B cell (primary cell): ENCODE data around the gene AOC1. TPM values are rescaled to one million over a fixed set of nuclear protein-coding genes. Genes with fewer than 3 reads are reported as not detected.

ENCODE experiments used
- ATAC-seq: fragments of 200-7000 bp; cut with Tn5 transposase; one replicate; pipeline ENCODE4 v1.10.0; 2021; ENCODE audit warnings: low read depth, mild to moderate bottlenecking, moderate number of reproducible peaks, moderate library complexity
- CTCF ChIA-PET: fragments of 350-600 bp; sonication (Branson Sonifier 250); formaldehyde crosslinking; loops from one replicate; lab custom pipeline; 2021; ENCODE audit warnings: antibody characterized with exemption, inconsistent platforms; lab: Charles Lee
- POLR2A ChIA-PET: fragments of 350-600 bp; sonication (Branson Sonifier 250); formaldehyde crosslinking; loops from one replicate; lab custom pipeline; 2021; ENCODE audit warnings: antibody characterized with exemption; lab: Charles Lee
- DNase-seq: peaks from one replicate; pipeline ENCODE4 v3.0.0; 2013
- H2AFZ ChIP-seq: 2 replicates; pipeline ENCODE4 v1.6.1; 2012; ENCODE audit warnings: mild to moderate bottlenecking, low read depth, low read length; ENCODE audit not compliant: insufficient read depth, poor library complexity, severe bottlenecking
- H3K27ac ChIP-seq, 2 donors: 1 replicate in 1 of 2; 2 replicates in 1 of 2; pipeline ENCODE4 v1.5.1; 2012 to 2013; ENCODE audit warnings: low read length in 2 of 2, mild to moderate bottlenecking in 2 of 2, moderate library complexity in 1 of 2
- H3K27me3 ChIP-seq, 4 experiments: fragments of 200-600 bp in 1 of 4; sonication (generic) in 1 of 4; replicated peaks in 1 of 4; 1 replicate in 2 of 4; 2 replicates in 2 of 4; pipeline versions ENCODE4 v1.6.1 to v1.7.0; 2013 to 2016; ENCODE audit warnings: low read length in 3 of 4, mild to moderate bottlenecking in 2 of 4, mixed read lengths in 1 of 4, moderate library complexity in 1 of 4; ENCODE audit not compliant: insufficient read depth in 4 of 4, control insufficient read depth in 3 of 4; ENCODE audit errors: control extremely low read depth in 1 of 4
- H3K36me3 ChIP-seq, 2 experiments: replicated peaks in 1 of 2; 1 replicate in 1 of 2; 2 replicates in 1 of 2; pipeline versions ENCODE4 v1.6.1 to v1.7.1; 2013; ENCODE audit warnings: low read length in 1 of 2; ENCODE audit not compliant: insufficient read depth in 2 of 2, control insufficient read depth in 1 of 2; ENCODE audit errors: control extremely low read depth in 1 of 2, extremely low read depth in 1 of 2
- H3K4me1 ChIP-seq, 2 donors: fragments of 200-600 bp in 1 of 2; sonication (generic) in 1 of 2; 1 replicate in 1 of 2; 2 replicates in 1 of 2; pipeline versions ENCODE4 v1.5.1 to v1.6.1; 2013 to 2017; ENCODE audit warnings: low read length in 2 of 2; ENCODE audit not compliant: control insufficient read depth in 2 of 2, insufficient read depth in 2 of 2
- H3K4me2 ChIP-seq: replicated peaks from 2 replicates; pipeline ENCODE3; 2012; ENCODE audit warnings: mild to moderate bottlenecking, low read depth, low read length; ENCODE audit not compliant: poor library complexity, severe bottlenecking
- H3K4me3 ChIP-seq, 5 experiments: fragments of 200-600 bp in 1 of 5; sonication (generic) in 1 of 5; 1 replicate in 3 of 5; 2 replicates in 2 of 5; pipeline versions ENCODE4 v1.5.1 to v1.7.0; 2011 to 2016; ENCODE audit warnings: low read length in 4 of 5, mild to moderate bottlenecking in 4 of 5, low read depth in 2 of 5, control low read depth in 1 of 5, moderate library complexity in 1 of 5; ENCODE audit not compliant: insufficient read depth in 1 of 5; ENCODE audit errors: control extremely low read depth in 1 of 5, extremely low read depth in 1 of 5
- H3K79me2 ChIP-seq: fragments of 200-600 bp; sonication (generic); one replicate; pipeline ENCODE4 v1.6.0; 2016; ENCODE audit warnings: low read length; ENCODE audit not compliant: control insufficient read depth, insufficient read depth
- H3K9ac ChIP-seq: fragments of 200-600 bp; sonication (generic); 2 replicates; pipeline ENCODE4 v1.6.1; 2017; ENCODE audit warnings: mild to moderate bottlenecking, low read length, moderate library complexity
- H3K9me3 ChIP-seq, 3 donors: one replicate each; pipeline versions ENCODE4 v1.6.1 to v1.7.1; 2013; ENCODE audit warnings: low read length in 2 of 3; ENCODE audit not compliant: control insufficient read depth in 2 of 3, insufficient read depth in 1 of 3; ENCODE audit errors: control extremely low read depth in 1 of 3
- H4K20me1 ChIP-seq: 2 replicates; pipeline ENCODE4 v1.6.0; 2012; ENCODE audit warnings: mild to moderate bottlenecking, low read length; ENCODE audit not compliant: insufficient read depth, control insufficient read depth, poor library complexity, severe bottlenecking
- H3K27ac Mint-ChIP-seq: one replicate; pipeline ENCODE4 v1.8.0; 2021; ENCODE audit warnings: mixed read lengths
- H3K27me3 Mint-ChIP-seq: one replicate; pipeline ENCODE4 v1.8.0; 2021; ENCODE audit warnings: mixed read lengths
- H3K4me1 Mint-ChIP-seq: one replicate; pipeline ENCODE4 v1.8.0; 2021; ENCODE audit warnings: mixed read lengths
- H3K4me3 Mint-ChIP-seq: one replicate; pipeline ENCODE4 v1.8.0; 2021; ENCODE audit warnings: mixed read lengths
- H3K9me3 Mint-ChIP-seq: one replicate; pipeline ENCODE4 v1.8.0; 2022; ENCODE audit warnings: mixed read lengths; ENCODE audit not compliant: insufficient read depth
- EZH2 ChIP-seq: IDR thresholded peaks from 2 replicates; pipeline ENCODE4 v1.6.1; 2012; ENCODE audit warnings: borderline replicate concordance, low read depth, mild to moderate bottlenecking, moderate library complexity, low read length; ENCODE audit not compliant: insufficient read depth, poor library complexity, severe bottlenecking
- WGBS: methylation state at CpG from one replicate; pipeline ENCODE4 v1.1.5; 2013; ENCODE audit warnings: missing lambda C conversion rate; ENCODE audit not compliant: insufficient coverage; 5-methylcytosine and 5-hydroxymethylcytosine counted together
- intact Hi-C: fragments of 100-400 bp; cut with micrococcal nuclease; formaldehyde crosslinking; loops from one replicate; pipeline ENCODE4 v1.10.0; 2022
- polyA plus RNA-seq: library from polyadenylated mRNA; depleted of rRNA; stranded (reverse); fragments of >200 nt; gene quantifications from 2 replicates; pipeline ENCODE4 v1.2.3, GENCODE V29; 2012
- total RNA-seq, 2 donors: library from RNA; stranded (reverse); fragments of 120-200 nt in 1 of 2; gene quantifications; 1 replicate in 1 of 2; 2 replicates in 1 of 2; pipeline versions ENCODE4 v1.2.3 to v1.2.4, GENCODE V29; 2013 to 2022
- TF ChIP-seq, protein P1 (sequence below): fragments of 200-600 bp; IDR thresholded peaks from one replicate; pipeline ENCODE4 v1.8.0; 2022; ENCODE audit warnings: antibody characterized with exemption, mild to moderate bottlenecking

The AOC1 gene
- total and polyA plus RNA-seq, 2 donors (not counting 1 experiment from before 2014, with no cell fraction given) = 0.07 TPM; not detected in 1

- Histone ChIP-seq H3K27me3 (peaks cover 0 to 3% (median 0%) of the 10 kb centered on the region in 4 experiments), H3K4me2 (no peak overlapping the region), H3K79me2 (no peaks in the 10 kb centered on the region), H3K27ac (no peak overlapping the region), H3K36me3 (no peaks in the 10 kb centered on the region), H3K9me3 (peaks cover 0 to 3% (median 0%) of the 10 kb centered on the region in 3 donors), H2AFZ (no peak overlapping the region), H3K4me1 (no peaks in the 10 kb centered on the region), H3K9ac (no peak overlapping the region), H3K4me3 (no peak overlapping the region), H4K20me1 (no peaks in the 10 kb centered on the region)
- ChIA-PET CTCF (no interaction called here), POLR2A (no interaction called here)
- Mint-ChIP-seq H3K27ac (no peak overlapping the region), H3K27me3 (peaks cover 21% of the 10 kb centered on the region), H3K4me3 (no peak overlapping the region), H3K4me1 (no peaks in the 10 kb centered on the region), H3K9me3 (no peaks in the 10 kb centered on the region)
- DNase-seq (no peak), ATAC-seq (no peak)
- intact Hi-C loops = no loop called here
- 91% methylated on average over 12 of the region's 14 CpGs for WGBS
- no peak for TF ChIP-seq EZH2
- TF ChIP-seq, protein P1, sequence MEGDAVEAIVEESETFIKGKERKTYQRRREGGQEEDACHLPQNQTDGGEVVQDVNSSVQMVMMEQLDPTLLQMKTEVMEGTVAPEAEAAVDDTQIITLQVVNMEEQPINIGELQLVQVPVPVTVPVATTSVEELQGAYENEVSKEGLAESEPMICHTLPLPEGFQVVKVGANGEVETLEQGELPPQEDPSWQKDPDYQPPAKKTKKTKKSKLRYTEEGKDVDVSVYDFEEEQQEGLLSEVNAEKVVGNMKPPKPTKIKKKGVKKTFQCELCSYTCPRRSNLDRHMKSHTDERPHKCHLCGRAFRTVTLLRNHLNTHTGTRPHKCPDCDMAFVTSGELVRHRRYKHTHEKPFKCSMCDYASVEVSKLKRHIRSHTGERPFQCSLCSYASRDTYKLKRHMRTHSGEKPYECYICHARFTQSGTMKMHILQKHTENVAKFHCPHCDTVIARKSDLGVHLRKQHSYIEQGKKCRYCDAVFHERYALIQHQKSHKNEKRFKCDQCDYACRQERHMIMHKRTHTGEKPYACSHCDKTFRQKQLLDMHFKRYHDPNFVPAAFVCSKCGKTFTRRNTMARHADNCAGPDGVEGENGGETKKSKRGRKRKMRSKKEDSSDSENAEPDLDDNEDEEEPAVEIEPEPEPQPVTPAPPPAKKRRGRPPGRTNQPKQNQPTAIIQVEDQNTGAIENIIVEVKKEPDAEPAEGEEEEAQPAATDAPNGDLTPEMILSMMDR = no peak
Observed at GRCh38 chr7:150846291-150847115, 5.8 kb upstream of the AOC1 start.

DNA sequence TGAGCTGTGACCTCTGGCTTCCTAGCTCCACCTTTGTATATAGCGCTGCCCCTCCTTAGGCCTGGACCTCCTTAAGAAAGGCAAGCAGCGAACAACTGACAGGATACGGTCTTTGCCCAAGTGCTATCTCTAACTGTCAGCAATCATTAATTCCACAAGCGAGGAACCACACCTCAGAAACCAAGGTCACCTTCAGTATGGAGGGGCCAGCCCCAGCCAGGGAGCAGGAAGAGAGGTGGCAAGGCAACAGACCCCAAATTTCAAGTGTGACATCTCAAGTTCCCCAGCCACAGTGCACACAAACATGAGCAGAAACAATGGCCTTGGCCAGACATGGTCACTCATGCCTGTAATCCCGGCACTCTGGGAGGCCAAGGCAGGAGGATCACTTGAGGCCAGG, 4.8 kb upstream of the AOC1 start:
- H3K4me1 Mint-ChIP-seq = no peaks in the 10 kb centered on the region
- Histone ChIP-seq H4K20me1 (no peaks in the 10 kb centered on the region), H3K27me3 (peaks cover 0 to 6% (median 1%) of the 10 kb centered on the region in 4 experiments), H3K27ac (no peak overlapping the region), H3K4me3 (no peak overlapping the region), H3K9me3 (peaks cover 0 to under 1% (median 0%) of the 10 kb centered on the region in 3 donors), H3K36me3 (no peaks in the 10 kb centered on the region), H3K4me1 (no peaks in the 10 kb centered on the region), H3K4me2 (no peak overlapping the region), H2AFZ (no peak overlapping the region), H3K79me2 (no peaks in the 10 kb centered on the region), H3K9ac (no peak overlapping the region)
- TF ChIP-seq EZH2 = no peak
- TF ChIP-seq, protein P1 = no peak
- 87% methylated on average over 5 of the region's 5 CpGs for WGBS
- H3K27me3 Mint-ChIP-seq = peaks cover 29% of the 10 kb centered on the region
- intact Hi-C loops = no loop called here
- no peaks in the 10 kb centered on the region for H3K9me3 Mint-ChIP-seq
- ChIA-PET POLR2A (no interaction called here), CTCF (no interaction called here)
- DNase-seq (no peak), ATAC-seq (no peak)
- H3K4me3 Mint-ChIP-seq = no peak overlapping the region
- no peak overlapping the region for H3K27ac Mint-ChIP-seq
